DOHH2 (cell line): Measurements from ENCODE around the gene CDK15.

Experiments used
- CTCF ChIP-seq: fragments of 200-600 bp; sonication (generic); IDR thresholded peaks from one replicate; pipeline ENCODE4 v1.5.1; 2014; ENCODE audit warnings: antibody characterized with exemption, mild to moderate bottlenecking, low read depth, low read length; ENCODE audit not compliant: poor library complexity, severe bottlenecking
- EZH2phosphoT487 ChIP-seq: fragments of 200-600 bp; sonication (generic); IDR thresholded peaks from 2 replicates; pipeline ENCODE4 v1.6.1; 2017; ENCODE audit warnings: borderline replicate concordance, mild to moderate bottlenecking, antibody characterized with exemption, low read length, moderate library complexity, mixed read lengths

DNA sequence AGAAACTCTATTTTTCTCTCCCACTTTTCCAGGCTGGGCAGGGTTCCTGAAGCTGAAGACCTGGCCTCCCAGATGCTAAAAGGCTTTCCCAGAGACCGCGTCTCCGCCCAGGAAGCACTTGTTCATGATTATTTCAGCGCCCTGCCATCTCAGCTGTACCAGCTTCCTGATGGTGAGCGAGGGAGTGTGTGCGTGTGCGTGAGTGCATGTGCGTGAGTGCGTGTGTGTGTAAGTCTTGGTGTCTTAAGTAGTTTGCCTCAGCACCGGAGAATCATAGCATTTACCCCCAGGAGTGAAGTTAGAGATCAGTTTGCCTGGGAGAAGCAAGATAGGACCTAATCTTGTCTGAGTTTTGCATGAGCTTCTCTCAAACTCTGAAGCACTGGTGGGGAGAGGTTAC lies 73.7 kb downstream of the CDK15 start:
- TF ChIP-seq EZH2phosphoT487 (no peak), CTCF (no peak)
